Measurements from ENCODE around the gene ARID5B. TPM values are rescaled to one million over a fixed set of nuclear protein-coding genes. Genes with fewer than 3 reads are reported as not detected.

ARID5B gene
- polyA plus RNA-seq, 1 donor from 2014 or later, result 2.1 TPM

GRCh38 chr10:61957806-61958205, 56.3 kb downstream of the ARID5B start:
- no peaks in the 10 kb centered on the region for H3K27me3 ChIP-seq (ENCODE audit: insufficient read depth, low read depth, low read length)
- no peak overlapping the region for H2AFZ ChIP-seq (ENCODE audit: low read depth, low read length)
- H3K4me2 ChIP-seq (ENCODE audit: low read length), result no peak overlapping the region
- H4K20me1 ChIP-seq (ENCODE audit: insufficient read depth), result no peaks in the 10 kb centered on the region
- H3K27ac ChIP-seq (ENCODE audit: low read length), result no peak overlapping the region
- no peak overlapping the region for H3K4me3 ChIP-seq (ENCODE audit: low read length)
- TF ChIP-seq TAF1 (IDR thresholded peaks at IDR 0.05; ENCODE audit: low read depth) (no peak), RAD21 (conservative IDR thresholded peaks at IDR 0.05) (no peak), POLR2AphosphoS5 (IDR thresholded peaks at IDR 0.05) (no peak), CTCF (IDR thresholded peaks at IDR 0.05; ENCODE audit: poor library complexity, severe bottlenecking) (no peak), REST (IDR thresholded peaks at IDR 0.05; ENCODE audit: borderline replicate concordance) (no peak), EZH2 (IDR thresholded peaks at IDR 0.05; ENCODE audit: borderline replicate concordance, insufficient read depth, low read length, poor library complexity, severe bottlenecking) (no peak), EP300 (conservative IDR thresholded peaks at IDR 0.05; ENCODE audit: poor library complexity, severe bottlenecking) (no peak), MXI1 (conservative IDR thresholded peaks at IDR 0.05; ENCODE audit: poor library complexity, severe bottlenecking) (no peak), SMC3 (conservative IDR thresholded peaks at IDR 0.05; ENCODE audit: poor library complexity) (no peak)
- H3K79me2 ChIP-seq (replicated peaks; ENCODE audit: insufficient read depth, low read length), result no peaks in the 10 kb centered on the region
- no peaks in the 10 kb centered on the region for H3K9me2 ChIP-seq (ENCODE audit: insufficient read depth, low read length)
- no peaks in the 10 kb centered on the region for H3K36me3 ChIP-seq (ENCODE audit: insufficient read depth, low read length)
- H3K9ac ChIP-seq (ENCODE audit: low read length), result no peak overlapping the region
- no peaks in the 10 kb centered on the region for H3F3A ChIP-seq (ENCODE audit: insufficient read depth, low read length, poor library complexity, severe bottlenecking)
- H3K9me3 ChIP-seq (ENCODE audit: low read length), result no peaks in the 10 kb centered on the region

GRCh38 chr10:61958311-61958710, 56.8 kb downstream of the ARID5B start:
- Histone ChIP-seq H3K27me3 (ENCODE audit: insufficient read depth, low read depth, low read length) (no peaks in the 10 kb centered on the region), H3K9me3 (ENCODE audit: low read length) (no peaks in the 10 kb centered on the region), H3K36me3 (ENCODE audit: insufficient read depth, low read length) (no peaks in the 10 kb centered on the region), H3K9ac (ENCODE audit: low read length) (no peak overlapping the region), H3F3A (ENCODE audit: insufficient read depth, low read length, poor library complexity, severe bottlenecking) (no peaks in the 10 kb centered on the region), H3K4me2 (ENCODE audit: low read length) (no peak overlapping the region), H3K79me2 (replicated peaks; ENCODE audit: insufficient read depth, low read length) (no peaks in the 10 kb centered on the region), H3K4me3 (ENCODE audit: low read length) (no peak overlapping the region), H4K20me1 (ENCODE audit: insufficient read depth) (no peaks in the 10 kb centered on the region), H2AFZ (ENCODE audit: low read depth, low read length) (no peak overlapping the region), H3K27ac (ENCODE audit: low read length) (no peak overlapping the region), H3K9me2 (ENCODE audit: insufficient read depth, low read length) (no peaks in the 10 kb centered on the region)
- TF ChIP-seq POLR2AphosphoS5 (IDR thresholded peaks at IDR 0.05), result no peak

- H3K27ac ChIP-seq (ENCODE audit: low read length), result no peak overlapping the region
- no peak overlapping the region for H3K4me3 ChIP-seq (ENCODE audit: low read length)
- H3K36me3 ChIP-seq (ENCODE audit: insufficient read depth, low read length), result no peaks in the 10 kb centered on the region
- H3K27me3 ChIP-seq (ENCODE audit: insufficient read depth, low read depth, low read length), result no peaks in the 10 kb centered on the region
- no peaks in the 10 kb centered on the region for H3F3A ChIP-seq (ENCODE audit: insufficient read depth, low read length, poor library complexity, severe bottlenecking)
- no peak overlapping the region for H2AFZ ChIP-seq (ENCODE audit: low read depth, low read length)
- no peaks in the 10 kb centered on the region for H3K79me2 ChIP-seq (replicated peaks; ENCODE audit: insufficient read depth, low read length)
- H3K9me2 ChIP-seq (ENCODE audit: insufficient read depth, low read length), result no peaks in the 10 kb centered on the region
- TF ChIP-seq MXI1 (conservative IDR thresholded peaks at IDR 0.05; ENCODE audit: poor library complexity, severe bottlenecking) (no peak), CTCF (IDR thresholded peaks at IDR 0.05; ENCODE audit: poor library complexity, severe bottlenecking) (no peak), EP300 (conservative IDR thresholded peaks at IDR 0.05; ENCODE audit: poor library complexity, severe bottlenecking) (no peak), TAF1 (IDR thresholded peaks at IDR 0.05; ENCODE audit: low read depth) (no peak), SMC3 (conservative IDR thresholded peaks at IDR 0.05; ENCODE audit: poor library complexity) (no peak), REST (IDR thresholded peaks at IDR 0.05; ENCODE audit: borderline replicate concordance) (no peak), RAD21 (conservative IDR thresholded peaks at IDR 0.05) (no peak), EZH2 (IDR thresholded peaks at IDR 0.05; ENCODE audit: borderline replicate concordance, insufficient read depth, low read length, poor library complexity, severe bottlenecking) (no peak)
- no peaks in the 10 kb centered on the region for H4K20me1 ChIP-seq (ENCODE audit: insufficient read depth)
- no peaks in the 10 kb centered on the region for H3K9me3 ChIP-seq (ENCODE audit: low read length)
- no peak overlapping the region for H3K4me2 ChIP-seq (ENCODE audit: low read length)
- H3K9ac ChIP-seq (ENCODE audit: low read length), result no peak overlapping the region
Measured at GRCh38 chr10:61958805-61959204, 57.3 kb downstream of the ARID5B start.

Measured in neural cell (in vitro differentiated cells).